DOHH2 (cell line): ENCODE data around the gene SGO2.
"Not testable (repeated sequence)": the region's sequence is repeated elsewhere in the genome, so short reads cannot be mapped to it uniquely, and the experiment has no call there.

Source experiments
- H3F3A ChIP-seq: fragments of 200-600 bp; sonication (generic), shearing (Covaris generic); 2 replicates; pipeline ENCODE4 v1.6.0; 2016; ENCODE audit warnings: antibody characterized with exemption, mild to moderate bottlenecking; ENCODE audit not compliant: control insufficient read depth, insufficient read depth
- H3K27ac ChIP-seq: fragments of 200-600 bp; sonication (generic); 2 replicates; pipeline ENCODE4 v1.5.1; 2014; ENCODE audit warnings: low read depth, mild to moderate bottlenecking, low read length, moderate library complexity
- H3K27me3 ChIP-seq: fragments of 200-600 bp; sonication (generic); 2 replicates; pipeline ENCODE4 v1.6.1; 2014; ENCODE audit warnings: mild to moderate bottlenecking, low read length, mixed read lengths; ENCODE audit not compliant: control insufficient read depth
- H3K36me3 ChIP-seq: fragments of 200-600 bp; sonication (generic); 2 replicates; pipeline ENCODE4 v1.6.1; 2014; ENCODE audit warnings: mild to moderate bottlenecking, low read length, moderate library complexity, mixed read lengths; ENCODE audit not compliant: control insufficient read depth
- H3K4me1 ChIP-seq: fragments of 200-600 bp; sonication (generic); 2 replicates; pipeline ENCODE4 v1.6.1; 2014; ENCODE audit warnings: mild to moderate bottlenecking, low read length, mixed read lengths; ENCODE audit not compliant: control insufficient read depth
- H3K4me2 ChIP-seq: fragments of 200-600 bp; sonication (generic); 2 replicates; pipeline ENCODE4 v1.6.0; 2014; ENCODE audit warnings: mild to moderate bottlenecking, low read length, moderate library complexity
- H3K4me3 ChIP-seq: fragments of 200-600 bp; sonication (generic); 2 replicates; pipeline ENCODE4 v1.5.1; 2014; ENCODE audit warnings: mild to moderate bottlenecking, low read length, mixed read lengths
- H3K79me2 ChIP-seq: fragments of 200-600 bp; sonication (generic); 2 replicates; pipeline ENCODE4 v1.6.1; 2014; ENCODE audit warnings: mild to moderate bottlenecking, low read length, mixed read lengths; ENCODE audit not compliant: control insufficient read depth
- H3K9me2 ChIP-seq: fragments of 200-600 bp; sonication (generic); replicated peaks from 2 replicates; pipeline ENCODE4 v1.6.1; 2014; ENCODE audit warnings: mild to moderate bottlenecking, low read length, mixed read lengths; ENCODE audit not compliant: control insufficient read depth
- H3K9me3 ChIP-seq: fragments of 200-600 bp; sonication (generic); 2 replicates; pipeline ENCODE4 v1.6.1; 2014; ENCODE audit warnings: antibody characterized with exemption, low read length, mixed read lengths; ENCODE audit not compliant: control insufficient read depth, insufficient read depth
- H4K20me1 ChIP-seq: fragments of 200-600 bp; sonication (generic); 2 replicates; pipeline ENCODE4 v1.6.0; 2014; ENCODE audit warnings: low read depth, mild to moderate bottlenecking, antibody characterized with exemption, low read length, moderate library complexity; ENCODE audit not compliant: control insufficient read depth, insufficient read depth
- CTCF ChIP-seq: fragments of 200-600 bp; sonication (generic); IDR thresholded peaks from one replicate; pipeline ENCODE4 v1.5.1; 2014; ENCODE audit warnings: antibody characterized with exemption, mild to moderate bottlenecking, low read depth, low read length; ENCODE audit not compliant: poor library complexity, severe bottlenecking
- EZH2phosphoT487 ChIP-seq: fragments of 200-600 bp; sonication (generic); IDR thresholded peaks from 2 replicates; pipeline ENCODE4 v1.6.1; 2017; ENCODE audit warnings: borderline replicate concordance, mild to moderate bottlenecking, antibody characterized with exemption, low read length, moderate library complexity, mixed read lengths

Gene SGO2

GRCh38 chr2:200627110-200627770 is 101.2 kb downstream of the SGO2 start:
- no peak overlapping the region for H3K4me2 ChIP-seq
- no peaks in the 10 kb centered on the region for H3K4me1 ChIP-seq
- H3K9me3 ChIP-seq, result no peaks in the 10 kb centered on the region
- no peaks in the 10 kb centered on the region for H4K20me1 ChIP-seq
- no peak overlapping the region for H3K27ac ChIP-seq
- no peaks in the 10 kb centered on the region for H3K36me3 ChIP-seq
- H3K79me2 ChIP-seq, result no peaks in the 10 kb centered on the region
- H3K27me3 ChIP-seq, result peaks cover 14% of the 10 kb centered on the region
- H3K4me3 ChIP-seq, result no peak overlapping the region
- no peaks in the 10 kb centered on the region for H3F3A ChIP-seq
- TF ChIP-seq EZH2phosphoT487, result no peak
- TF ChIP-seq CTCF, result no peak
- no peaks in the 10 kb centered on the region for H3K9me2 ChIP-seq

- not testable (repeated sequence) for H3K4me2 ChIP-seq, H3K79me2 ChIP-seq, H3K4me3 ChIP-seq, H3K27ac ChIP-seq, H3K9me2 ChIP-seq, H3K36me3 ChIP-seq, H3K9me3 ChIP-seq, H3K4me1 ChIP-seq, H3F3A ChIP-seq, H4K20me1 ChIP-seq
- H3K27me3 ChIP-seq, result peaks cover 14% of the 10 kb centered on the region
Measured at GRCh38 chr2:200628461-200628860, 102.5 kb downstream of the SGO2 start.

GRCh38 chr2:200631287-200631686 is 105.3 kb downstream of the SGO2 start:
- H3K79me2 ChIP-seq, result no peaks in the 10 kb centered on the region
- H4K20me1 ChIP-seq, result no peaks in the 10 kb centered on the region
- H3K4me1 ChIP-seq, result no peaks in the 10 kb centered on the region
- no peaks in the 10 kb centered on the region for H3K9me2 ChIP-seq
- H3K36me3 ChIP-seq, result no peaks in the 10 kb centered on the region
- H3K4me3 ChIP-seq, result no peak overlapping the region
- H3K9me3 ChIP-seq, result no peaks in the 10 kb centered on the region
- TF ChIP-seq EZH2phosphoT487, result no peak
- TF ChIP-seq CTCF, result no peak
- no peak overlapping the region for H3K27ac ChIP-seq
- no peaks in the 10 kb centered on the region for H3F3A ChIP-seq
- H3K4me2 ChIP-seq, result no peak overlapping the region
- peaks cover 18% of the 10 kb centered on the region for H3K27me3 ChIP-seq
